ENCODE measurements around the gene CNTRL.
"Not testable (repeated sequence)": the region's sequence is repeated elsewhere in the genome, so short reads cannot be mapped to it uniquely, and the experiment has no call there.

CNTRL gene

DNA sequence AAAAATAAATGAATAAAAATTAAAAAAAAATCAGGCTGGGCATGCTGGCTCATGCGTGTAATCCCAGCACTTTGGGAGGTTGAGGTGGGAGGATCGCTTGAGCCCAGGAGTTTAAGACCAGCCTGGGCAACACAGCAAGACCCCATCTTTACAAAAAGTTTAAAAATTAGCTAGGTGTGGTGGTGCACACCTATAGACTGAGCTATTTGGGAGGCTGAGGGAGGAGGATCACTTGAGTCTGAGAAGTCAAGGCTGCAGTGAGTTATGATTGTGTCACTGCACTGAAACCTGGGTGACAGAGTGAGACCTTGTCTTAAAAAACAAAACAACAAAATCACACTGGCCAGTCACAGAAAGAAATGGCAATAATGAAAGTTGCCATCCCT lies 3.4 kb upstream of the CNTRL start:
- DNase-seq: no peak

GRCh38 chr9:121071756-121072421 lies 2.9 kb upstream of the CNTRL start:
- DNase-seq: peak; percentile 82

DNA sequence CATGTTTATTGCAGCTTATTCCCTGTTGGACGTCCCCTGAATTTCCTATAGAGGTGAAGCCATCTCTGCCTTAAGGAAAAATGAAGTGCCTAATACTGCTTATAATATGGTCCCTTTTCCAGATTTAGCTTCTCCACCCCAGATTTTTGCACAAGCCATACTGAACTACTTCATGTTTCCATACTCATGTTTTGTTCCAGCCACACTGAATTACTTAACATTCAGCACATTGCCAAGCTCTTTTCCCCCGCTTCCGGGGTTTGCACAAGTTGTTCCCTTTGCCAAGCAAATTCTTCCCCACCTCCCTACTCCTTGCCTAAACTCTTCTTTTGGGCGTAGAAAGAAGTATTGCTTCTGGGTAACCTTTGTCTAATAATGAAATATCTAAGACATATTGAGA lies 1.7 kb upstream of the CNTRL start:
- peak; percentile 54 for DNase-seq

- DNase-seq: peak; percentile 68
Observed at GRCh38 chr9:121075251-121076036, 689 bp downstream of the CNTRL start.

GRCh38 chr9:121082075-121082474 lies 7.3 kb downstream of the CNTRL start:
- DNase-seq: peak; percentile 10

DNA sequence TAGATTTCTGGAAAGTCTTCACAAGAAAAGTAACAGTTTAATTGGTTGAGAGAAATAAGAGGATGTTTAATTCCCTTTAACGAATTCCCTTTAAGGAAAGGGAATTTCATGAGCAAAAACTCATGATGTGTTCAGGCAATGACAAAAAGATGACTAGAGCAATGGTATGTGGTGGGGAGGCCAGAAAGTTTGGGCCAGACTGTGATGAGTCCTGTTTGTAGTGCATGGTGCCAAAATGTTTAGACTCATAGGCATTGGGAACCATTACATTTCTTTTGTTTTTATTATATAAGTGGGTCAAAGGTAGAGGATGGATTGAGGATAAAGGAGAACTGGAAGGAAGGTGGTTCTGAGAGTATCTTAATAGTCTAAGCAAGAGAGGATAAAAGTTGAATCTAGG lies 10.9 kb downstream of the CNTRL start:
- DNase-seq: no peak

GRCh38 chr9:121088576-121088975 lies 13.8 kb downstream of the CNTRL start:
- DNase-seq: peak; percentile 29

DNA sequence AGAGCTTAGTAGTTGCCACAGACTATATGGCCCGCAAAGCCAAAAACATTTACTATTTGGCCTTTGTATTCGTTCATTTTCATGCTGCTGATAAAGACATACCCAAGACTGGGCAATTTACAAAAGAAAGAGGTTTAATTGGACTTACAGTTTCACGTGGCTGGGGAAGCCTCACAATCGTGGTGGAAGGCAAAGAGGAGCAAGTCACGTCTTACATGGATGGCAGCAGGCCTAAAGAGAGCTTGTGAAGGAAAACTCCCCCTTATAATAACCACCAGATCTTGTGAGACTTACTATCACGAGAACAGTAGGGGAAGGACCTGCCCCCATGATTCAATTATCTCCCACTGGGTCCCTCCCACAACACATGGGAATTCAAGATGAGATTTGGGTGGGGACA lies 16.0 kb downstream of the CNTRL start:
- not testable (repeated sequence) for DNase-seq

- no peak for DNase-seq
Observed at GRCh38 chr9:121095057-121095456, 20.3 kb downstream of the CNTRL start.

DNA sequence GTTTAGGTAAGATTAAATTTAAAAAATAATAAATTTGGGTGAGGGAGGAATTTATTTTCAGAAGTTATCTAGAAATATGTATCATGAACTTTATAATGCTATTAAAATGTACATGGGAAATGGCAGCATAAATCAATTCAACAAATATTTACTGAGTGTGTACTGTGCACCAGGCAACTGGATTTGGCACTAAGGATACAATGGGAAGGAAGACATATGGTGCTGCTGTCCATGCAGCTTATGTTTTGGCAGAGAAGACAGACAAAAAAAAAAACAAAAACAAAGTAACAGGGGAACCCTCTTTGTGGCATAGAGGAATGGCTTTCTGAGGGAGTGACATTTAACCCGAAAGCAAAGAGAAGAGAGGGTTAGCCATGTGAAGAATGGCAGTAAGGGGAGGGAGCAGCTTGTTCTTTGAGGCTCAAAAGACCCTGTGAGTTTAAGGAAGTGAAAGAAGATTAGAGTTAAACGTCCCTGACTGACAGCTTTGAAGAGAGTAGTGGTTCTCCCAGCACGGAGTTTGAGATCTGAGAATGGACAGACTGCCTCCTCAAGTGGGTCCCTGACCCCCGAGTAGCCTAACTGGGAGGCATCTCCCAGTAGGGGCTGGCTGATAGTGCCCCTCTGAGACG lies 23.9 kb downstream of the CNTRL start:
- no peak for DNase-seq

GRCh38 chr9:121104054-121104453 lies 29.3 kb downstream of the CNTRL start:
- DNase-seq: not testable (repeated sequence)

DNA sequence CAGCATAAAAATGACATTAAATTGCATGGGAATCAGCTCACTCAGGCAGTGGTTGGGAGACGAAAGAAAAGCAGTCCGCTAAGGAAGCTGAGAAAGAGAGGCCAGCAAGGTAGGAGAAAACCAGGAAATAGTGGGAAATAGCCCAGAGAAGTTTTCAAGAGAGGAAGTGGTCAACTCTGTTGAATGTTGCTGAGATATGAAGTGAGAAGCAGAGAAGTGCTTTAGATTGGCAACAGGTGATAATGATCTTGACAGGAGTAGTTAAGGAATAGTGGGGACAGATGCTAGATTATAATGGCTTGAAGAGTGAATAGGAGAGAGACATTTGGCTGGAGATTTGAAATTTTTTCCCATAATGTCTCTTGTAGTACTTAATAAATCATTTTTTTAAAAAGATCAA lies 30.8 kb downstream of the CNTRL start:
- DNase-seq: peak; percentile 61

DNA sequence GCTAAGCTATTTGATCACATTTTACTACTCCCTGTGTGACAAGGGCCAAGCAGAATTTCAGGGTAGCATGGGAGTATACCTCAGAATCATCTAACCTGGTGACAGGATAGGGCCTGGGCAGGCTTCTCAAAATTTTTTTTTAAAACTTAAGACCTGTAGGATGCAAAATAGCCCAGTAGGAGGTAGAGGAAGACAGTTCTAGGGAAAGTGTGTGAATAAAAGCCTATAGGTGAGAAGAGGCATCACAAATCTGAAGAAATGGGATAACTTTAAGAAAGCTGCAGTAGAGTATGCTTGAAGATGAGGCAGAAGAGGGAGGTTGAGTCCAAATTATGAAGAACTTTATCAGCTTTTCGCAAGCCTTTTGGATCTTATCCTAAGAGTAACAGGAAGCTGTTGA lies 32.3 kb downstream of the CNTRL start:
- DNase-seq: peak; percentile 41

DNA sequence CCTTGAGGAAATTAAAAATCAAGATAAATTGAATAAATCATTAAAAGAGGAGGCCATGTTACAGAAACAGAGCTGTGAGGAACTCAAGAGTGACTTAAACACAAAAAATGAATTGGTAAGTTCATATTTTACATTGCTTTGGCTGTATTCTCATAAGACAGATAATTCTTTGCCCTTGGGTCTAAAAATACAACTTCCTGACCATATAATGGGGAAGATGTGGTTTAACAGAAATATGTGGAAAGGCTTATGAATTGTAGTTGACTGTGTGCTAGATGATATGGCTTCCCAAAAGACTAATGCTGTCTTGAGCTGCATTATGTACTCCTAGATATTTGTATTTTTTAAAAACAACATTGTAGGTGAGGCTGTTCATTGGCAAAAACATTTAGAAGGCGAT lies 33.1 kb downstream of the CNTRL start:
- peak; percentile 64 for DNase-seq

- DNase-seq: no peak
Observed at GRCh38 chr9:121115466-121115865, 40.7 kb downstream of the CNTRL start.

GRCh38 chr9:121118266-121118665 lies 43.5 kb downstream of the CNTRL start:
- no peak for DNase-seq

DNA sequence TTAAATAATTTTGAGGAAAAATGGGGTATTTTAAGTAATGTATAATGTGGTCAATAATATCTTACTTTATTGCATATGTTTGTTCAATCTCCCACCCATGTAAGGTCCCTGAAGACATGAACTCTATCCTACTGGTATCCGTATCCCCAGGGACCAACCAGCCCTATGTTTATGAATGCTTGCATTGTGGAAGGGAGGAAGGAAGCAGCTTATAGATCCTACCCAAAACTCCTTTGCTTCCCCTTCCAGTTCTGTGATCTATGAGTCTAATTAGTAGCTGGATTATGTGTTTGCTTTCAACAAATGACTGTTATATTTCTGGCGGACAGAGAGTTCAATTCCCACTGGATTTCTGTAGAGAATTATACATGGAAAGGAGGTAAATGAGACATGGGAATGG lies 45.6 kb downstream of the CNTRL start:
- DNase-seq: no peak

DNA sequence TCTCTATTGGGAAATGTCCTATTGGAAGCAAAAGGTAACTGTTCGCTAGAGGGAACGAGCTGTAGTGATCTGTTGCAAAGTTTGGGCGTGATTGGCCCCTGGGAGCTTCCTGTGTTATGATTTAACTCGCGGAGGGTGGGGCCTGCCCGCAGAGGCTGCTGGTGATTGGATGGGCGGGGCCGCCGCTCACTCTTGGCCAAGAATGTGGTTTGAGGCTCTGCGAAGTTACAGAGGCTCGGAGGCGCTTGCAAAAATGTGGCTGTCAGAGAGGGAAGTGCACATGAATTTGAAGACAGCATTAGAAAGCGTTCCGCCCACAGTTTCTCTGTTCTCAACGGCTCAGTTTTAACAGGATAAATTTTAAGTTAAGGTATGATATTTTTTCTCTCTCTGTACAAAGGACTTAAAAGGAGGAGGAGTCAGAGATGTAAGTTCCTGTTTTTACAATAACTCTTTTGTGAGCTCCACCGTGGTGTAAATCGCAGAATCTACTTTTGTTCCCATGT lies 46.9 kb downstream of the CNTRL start:
- DNase-seq: peak; percentile 98

DNA sequence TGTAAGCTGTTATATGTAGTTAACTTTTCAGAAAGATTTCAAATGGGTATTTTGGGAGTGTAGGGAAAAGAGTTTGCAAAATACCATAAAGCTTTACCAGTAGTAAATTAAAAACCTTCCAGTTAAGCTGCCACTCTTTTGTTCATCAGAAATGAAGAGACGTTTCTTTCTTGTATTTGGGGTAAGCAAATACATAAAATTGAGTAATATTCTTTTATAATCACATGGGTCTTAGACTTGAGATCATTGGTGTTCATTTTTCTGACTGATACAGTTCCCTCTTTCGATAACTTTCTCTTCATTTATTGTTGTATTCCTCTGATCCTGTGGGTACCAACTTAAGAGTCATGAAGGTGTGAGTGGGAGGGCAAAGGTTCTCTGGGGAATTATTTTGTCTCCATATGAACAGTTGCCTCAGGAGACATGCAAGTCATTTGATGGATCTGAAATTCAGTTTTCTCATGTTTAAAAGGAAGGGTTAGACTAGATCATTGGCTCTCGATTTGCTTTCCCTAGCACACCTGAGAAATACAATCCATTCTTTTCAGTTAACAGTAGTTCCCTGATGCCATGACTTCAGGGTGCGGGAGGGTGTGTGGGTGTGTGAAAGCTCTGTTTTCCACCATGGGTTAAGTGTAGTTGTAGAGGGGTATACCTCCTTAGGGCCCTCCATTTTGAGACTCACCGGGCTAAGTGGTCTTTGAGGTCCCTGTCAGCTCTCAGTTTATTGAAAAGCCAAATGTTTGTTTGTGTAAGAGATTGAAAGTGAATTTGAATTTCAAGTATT lies 47.7 kb downstream of the CNTRL start:
- peak; percentile 51 for DNase-seq

DNA sequence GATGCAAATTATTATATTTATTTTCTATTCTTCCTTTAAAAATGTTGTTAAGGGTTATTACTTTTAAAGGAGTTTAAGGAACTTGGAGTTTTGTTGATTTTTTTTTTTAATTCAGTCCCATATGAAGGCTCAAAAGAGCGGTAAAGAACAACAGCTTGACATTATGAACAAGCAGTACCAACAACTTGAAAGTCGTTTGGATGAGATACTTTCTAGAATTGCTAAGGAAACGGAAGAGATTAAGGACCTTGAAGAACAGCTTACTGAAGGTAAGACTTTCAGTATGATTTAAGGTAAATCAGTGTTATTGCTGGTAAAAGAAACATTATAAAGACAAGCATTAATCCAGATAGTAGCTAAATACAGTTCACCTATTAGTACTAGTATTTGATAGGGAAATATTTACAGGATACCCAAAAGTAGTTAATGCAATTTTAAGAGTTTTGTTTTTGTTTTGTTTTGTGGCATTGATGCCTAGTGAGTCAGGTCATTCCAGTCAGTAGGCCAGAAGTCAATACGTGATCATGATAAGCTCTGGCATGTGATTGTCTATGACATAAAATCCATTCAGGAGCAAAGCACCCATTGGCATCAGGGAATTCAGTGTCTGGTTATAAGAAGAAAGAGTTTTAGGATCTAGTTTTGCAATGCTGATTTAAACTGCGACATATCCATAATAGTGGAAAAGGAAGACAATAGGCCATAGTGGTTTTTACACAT lies 49.2 kb downstream of the CNTRL start:
- no peak for DNase-seq

GRCh38 chr9:121125590-121125989 lies 50.8 kb downstream of the CNTRL start:
- no peak for DNase-seq

DNA sequence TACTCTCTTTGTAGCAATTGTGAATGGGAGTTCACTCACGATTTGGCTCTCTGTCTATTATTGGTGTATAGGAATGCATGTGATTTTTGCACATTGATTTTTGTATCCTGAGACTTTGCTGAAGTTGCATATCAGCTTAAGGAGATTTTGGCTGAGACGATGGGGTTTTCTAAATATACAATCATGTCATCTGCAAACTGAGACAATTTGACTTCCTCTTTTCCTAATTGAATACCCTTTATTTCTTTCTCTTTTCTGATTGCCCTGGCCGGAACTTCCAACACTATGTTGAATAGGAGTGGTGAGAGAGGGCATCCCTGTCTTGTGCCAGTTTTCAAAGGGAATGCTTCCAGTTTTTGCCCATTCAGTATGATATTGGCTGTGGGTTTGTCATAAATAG lies 54.6 kb downstream of the CNTRL start:
- not testable (repeated sequence) for DNase-seq

Measured in OCI-M1 (cell line).